ENCODE measurements around the gene SACM1L. TPM values are rescaled to one million over a fixed set of nuclear protein-coding genes. Genes with fewer than 3 reads are reported as not detected.
A peak's percentile ranks its signal among the peaks of the same experiment; 100 is the strongest.

SACM1L gene, protein sequence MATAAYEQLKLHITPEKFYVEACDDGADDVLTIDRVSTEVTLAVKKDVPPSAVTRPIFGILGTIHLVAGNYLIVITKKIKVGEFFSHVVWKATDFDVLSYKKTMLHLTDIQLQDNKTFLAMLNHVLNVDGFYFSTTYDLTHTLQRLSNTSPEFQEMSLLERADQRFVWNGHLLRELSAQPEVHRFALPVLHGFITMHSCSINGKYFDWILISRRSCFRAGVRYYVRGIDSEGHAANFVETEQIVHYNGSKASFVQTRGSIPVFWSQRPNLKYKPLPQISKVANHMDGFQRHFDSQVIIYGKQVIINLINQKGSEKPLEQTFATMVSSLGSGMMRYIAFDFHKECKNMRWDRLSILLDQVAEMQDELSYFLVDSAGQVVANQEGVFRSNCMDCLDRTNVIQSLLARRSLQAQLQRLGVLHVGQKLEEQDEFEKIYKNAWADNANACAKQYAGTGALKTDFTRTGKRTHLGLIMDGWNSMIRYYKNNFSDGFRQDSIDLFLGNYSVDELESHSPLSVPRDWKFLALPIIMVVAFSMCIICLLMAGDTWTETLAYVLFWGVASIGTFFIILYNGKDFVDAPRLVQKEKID
- polyA plus RNA-seq (2012; ENCODE audit: insufficient read depth, insufficient read length, low read depth), result 31.2 TPM

GRCh38 chr3:45688882-45689786, at the start of gene SACM1L:
SACM1L (plus strand) TSS chr3:45689396; CDS start chr3:45689466, 70 bp downstream.
- Histone ChIP-seq H3K36me3 (peaks cover 4% of the 10 kb centered on the region), H3K4me3 (ENCODE audit: low read depth, low read length) (peak within 1 kb of the TSS; percentile 81), H3K27me3 (no peaks in the 10 kb centered on the region), H3K4me1 (no peaks in the 10 kb centered on the region), H3K9me3 (no peaks in the 10 kb centered on the region)
- DNase-seq, result peak; percentile 93
- TF ChIP-seq CTCF (IDR thresholded peaks at IDR 0.05; ENCODE audit: low read depth, low read length), result no peak

GRCh38 chr3:45640091-45640507, 49.1 kb upstream of the SACM1L start:
- Histone ChIP-seq H3K36me3 (no peaks in the 10 kb centered on the region), H3K4me1 (no peaks in the 10 kb centered on the region), H3K9me3 (no peaks in the 10 kb centered on the region), H3K4me3 (ENCODE audit: low read depth, low read length) (no peak overlapping the region), H3K27me3 (no peaks in the 10 kb centered on the region)
- no peak for DNase-seq
- TF ChIP-seq CTCF (IDR thresholded peaks at IDR 0.05; ENCODE audit: low read depth, low read length), result no peak

DNA sequence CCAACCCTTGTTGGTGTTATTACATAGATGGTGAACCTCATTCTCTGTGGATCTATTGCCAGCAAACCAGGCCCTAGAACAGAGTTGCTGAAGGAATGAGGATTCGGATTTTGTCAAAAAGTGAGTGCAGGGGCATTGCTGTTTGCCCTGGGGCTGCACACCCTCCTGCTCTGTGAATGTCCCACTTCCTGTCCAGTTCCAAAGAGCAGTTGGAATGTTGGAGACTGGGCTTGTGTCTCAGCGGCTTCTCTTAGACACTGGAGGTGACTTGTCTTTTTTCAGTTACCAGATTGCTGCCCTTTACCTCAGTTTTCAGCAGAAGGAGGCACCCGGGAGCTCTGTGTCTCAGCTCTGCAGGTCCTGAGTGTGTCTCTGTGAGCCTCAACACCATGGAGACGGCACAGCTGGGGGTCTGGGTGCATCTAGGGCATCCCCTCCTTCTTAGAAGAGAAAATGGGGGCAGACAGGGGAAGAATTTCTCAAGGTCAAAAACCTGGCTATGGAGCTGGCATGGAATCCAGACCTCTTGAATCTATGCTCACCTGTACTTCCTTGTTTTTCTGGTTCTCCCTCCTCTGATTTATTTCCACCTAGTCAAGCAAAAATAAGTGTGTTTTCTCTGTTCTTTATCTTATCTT, 48.4 kb upstream of the SACM1L start:
- H3K4me1 ChIP-seq, result no peaks in the 10 kb centered on the region
- H3K36me3 ChIP-seq, result no peaks in the 10 kb centered on the region
- DNase-seq, result no peak

DNA sequence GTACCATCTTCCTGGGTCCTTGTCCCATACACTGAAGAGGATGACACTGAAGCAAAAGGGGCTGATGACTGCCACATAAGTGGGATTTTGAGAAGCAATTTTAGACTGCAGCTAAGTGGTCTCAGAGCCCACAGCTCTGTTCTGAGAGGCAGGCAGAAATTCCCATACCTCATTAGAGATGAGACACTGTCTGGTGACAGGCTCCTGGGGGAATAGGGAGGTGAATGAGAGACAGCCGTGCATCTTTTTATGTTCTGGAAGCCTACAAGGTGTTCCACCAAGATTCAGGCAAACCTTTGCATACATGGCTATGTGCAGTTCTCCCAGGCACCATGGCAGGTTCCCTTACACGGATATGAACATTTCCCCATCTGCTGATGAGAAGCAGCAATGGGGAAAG, 47.4 kb upstream of the SACM1L start:
- Histone ChIP-seq H3K4me3 (ENCODE audit: low read depth, low read length) (no peak overlapping the region), H3K4me1 (no peaks in the 10 kb centered on the region), H3K27me3 (no peaks in the 10 kb centered on the region), H3K9me3 (no peaks in the 10 kb centered on the region), H3K36me3 (no peaks in the 10 kb centered on the region)
- TF ChIP-seq CTCF (IDR thresholded peaks at IDR 0.05; ENCODE audit: low read depth, low read length), result no peak
- DNase-seq, result no peak

More for the DNA sequence above, 48.4 kb upstream of the SACM1L start:
- Histone ChIP-seq H3K27me3 (no peaks in the 10 kb centered on the region), H3K9me3 (no peaks in the 10 kb centered on the region), H3K4me3 (ENCODE audit: low read depth, low read length) (no peak overlapping the region)
- no peak for TF ChIP-seq CTCF (IDR thresholded peaks at IDR 0.05; ENCODE audit: low read depth, low read length)

- no peak overlapping the region for H3K4me3 ChIP-seq (ENCODE audit: low read depth, low read length)
- H3K4me1 ChIP-seq, result no peaks in the 10 kb centered on the region
- no peaks in the 10 kb centered on the region for H3K36me3 ChIP-seq
- H3K9me3 ChIP-seq, result no peaks in the 10 kb centered on the region
- no peak for DNase-seq
- no peak for TF ChIP-seq CTCF (IDR thresholded peaks at IDR 0.05; ENCODE audit: low read depth, low read length)
- no peaks in the 10 kb centered on the region for H3K27me3 ChIP-seq
These were observed 46.5 kb upstream of the SACM1L start for GRCh38 chr3:45642731-45643152.

Data from BE2C (cell line).